Stimulated activated CD8-positive, alpha-beta memory T cell treated with anti-CD3 and anti-CD28 coated beads, Interleukin-4, amount 100 ng/mL, for 48 hours (primary cell): ENCODE results near the gene SLC17A4.

Experiments used
- DNase-seq: peaks from one replicate; pipeline ENCODE4 v3.0.0-alpha.2; 2020

SLC17A4 gene

DNA sequence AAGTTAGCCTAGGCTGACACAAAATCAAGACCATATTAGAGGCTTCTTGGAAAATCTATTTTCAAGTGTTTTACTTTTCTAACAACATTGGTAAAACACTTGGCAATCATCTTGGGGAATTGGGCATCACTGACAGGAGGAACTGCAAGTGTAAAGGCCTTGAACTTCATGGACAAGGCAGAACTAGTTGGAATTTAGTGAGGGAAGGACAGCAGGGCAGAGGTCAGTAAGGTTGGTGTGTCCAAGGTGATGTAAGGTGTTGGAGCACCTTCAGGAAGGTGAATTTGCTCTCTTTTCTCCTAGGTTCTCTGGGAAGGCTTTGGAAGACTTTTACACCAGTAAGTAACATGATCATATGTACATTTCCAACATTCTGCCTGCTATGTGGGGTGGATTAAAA is 1.5 kb upstream of the SLC17A4 start:
- no peak for DNase-seq

- DNase-seq: no peak
These were observed 941 bp downstream of the SLC17A4 start for GRCh38 chr6:25755483-25755882.

DNA sequence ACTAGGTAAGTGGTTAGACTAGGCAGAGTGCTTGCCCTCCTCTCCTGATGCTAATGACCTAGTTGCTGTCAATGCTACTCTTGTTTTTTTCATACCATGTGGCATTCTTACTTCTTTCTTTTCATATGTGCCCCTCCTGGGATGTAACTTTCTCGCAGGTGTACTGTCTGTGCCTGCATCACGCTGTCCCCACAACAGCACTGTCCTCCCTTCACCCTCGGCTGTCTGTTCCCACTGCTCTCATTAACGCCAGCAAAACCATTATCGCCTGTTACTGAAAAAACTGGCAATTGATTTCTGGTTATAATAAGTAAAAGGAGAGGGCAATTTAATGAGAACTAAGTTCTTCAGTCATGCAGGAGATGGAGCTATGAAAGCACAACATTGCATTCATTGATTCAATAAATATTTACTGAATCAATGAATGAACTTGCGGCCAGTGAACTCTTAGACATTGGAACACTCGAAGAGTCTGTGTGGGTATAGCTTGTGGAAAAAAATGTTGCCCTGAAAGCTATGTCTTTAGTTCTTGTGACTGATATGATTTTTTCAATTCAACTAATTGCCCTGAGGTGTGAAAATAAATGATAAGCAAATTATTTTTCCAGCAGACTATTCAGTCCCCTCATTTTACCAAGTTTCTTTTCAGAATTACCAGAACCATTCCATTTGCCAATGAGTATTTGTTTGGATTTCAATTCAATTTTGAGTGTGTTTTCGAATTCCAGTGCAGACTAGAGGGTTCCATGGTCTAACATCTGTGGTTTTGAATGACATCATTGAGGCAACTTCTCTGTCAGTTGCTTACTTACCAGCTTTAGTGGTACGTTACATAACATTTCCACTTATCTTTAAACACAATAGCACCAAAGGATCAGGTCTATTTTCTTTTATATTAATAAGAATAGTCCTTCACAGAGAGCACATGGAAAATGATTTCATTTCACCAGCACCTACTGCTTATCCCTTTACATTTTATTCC is 2.1 kb downstream of the SLC17A4 start:
- DNase-seq: no peak

DNA sequence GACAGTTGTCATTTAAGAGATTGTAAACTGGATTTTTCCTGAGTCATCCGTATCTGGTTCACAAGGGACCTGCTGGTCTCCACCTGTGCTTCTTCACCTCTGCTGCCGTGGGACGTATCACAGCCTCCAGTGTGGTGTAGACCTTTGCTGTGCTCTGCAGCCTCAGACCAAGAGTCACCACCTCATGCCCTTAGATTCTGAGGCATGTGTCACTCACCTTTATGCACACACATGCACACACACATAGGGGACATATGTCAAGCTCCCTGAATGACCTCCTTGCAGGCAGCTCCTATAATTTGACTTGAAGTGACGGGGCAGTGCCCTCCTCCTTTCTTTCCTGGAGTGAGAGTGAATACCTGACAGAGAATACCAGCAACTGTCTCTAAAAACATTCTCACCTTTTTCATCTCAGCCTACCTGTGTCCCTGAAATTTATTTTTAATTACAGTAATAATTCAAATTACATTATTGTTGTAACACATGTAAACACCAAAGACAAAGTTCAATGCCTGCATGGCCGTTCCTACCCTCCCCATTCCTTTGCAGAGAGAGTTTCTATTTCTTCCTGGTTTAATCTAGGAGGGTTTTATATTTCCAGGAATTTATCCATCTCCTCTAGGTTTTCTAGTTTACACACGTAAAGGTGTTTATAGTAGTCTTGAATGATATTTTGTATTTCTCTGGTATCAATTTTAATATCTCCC is 3.5 kb downstream of the SLC17A4 start:
- no peak for DNase-seq

GRCh38 chr6:25764611-25765010 is 10.1 kb downstream of the SLC17A4 start:
- no peak for DNase-seq

DNA sequence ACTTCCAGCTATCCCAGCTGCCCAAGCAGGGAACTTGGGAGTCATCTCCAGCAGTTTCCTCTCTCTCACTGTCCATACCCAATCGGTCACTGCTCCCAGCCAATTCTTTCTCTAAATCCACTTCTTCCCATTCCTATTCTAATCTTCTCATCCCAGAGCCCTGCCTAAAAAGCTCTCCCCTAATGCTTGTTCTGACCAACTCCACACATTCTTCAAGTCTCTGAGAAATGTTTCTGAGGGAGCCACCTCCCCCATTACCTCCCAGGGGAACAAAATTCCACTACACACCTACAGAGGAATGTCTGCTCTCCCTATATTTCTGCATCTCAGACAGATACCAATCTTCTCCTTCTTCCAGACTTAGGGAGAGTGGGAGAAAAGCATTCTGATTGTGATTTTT is 14.0 kb downstream of the SLC17A4 start:
- DNase-seq: no peak

- DNase-seq: no peak
These were observed 15.4 kb downstream of the SLC17A4 start for GRCh38 chr6:25769983-25770382.

- no peak for DNase-seq
These were observed 19.7 kb downstream of the SLC17A4 start for GRCh38 chr6:25774120-25774715.

- no peak for DNase-seq
These were observed 22.5 kb downstream of the SLC17A4 start for GRCh38 chr6:25777031-25777430.

- DNase-seq: no peak
These were observed 23.5 kb downstream of the SLC17A4 start for GRCh38 chr6:25777856-25778649.

DNA sequence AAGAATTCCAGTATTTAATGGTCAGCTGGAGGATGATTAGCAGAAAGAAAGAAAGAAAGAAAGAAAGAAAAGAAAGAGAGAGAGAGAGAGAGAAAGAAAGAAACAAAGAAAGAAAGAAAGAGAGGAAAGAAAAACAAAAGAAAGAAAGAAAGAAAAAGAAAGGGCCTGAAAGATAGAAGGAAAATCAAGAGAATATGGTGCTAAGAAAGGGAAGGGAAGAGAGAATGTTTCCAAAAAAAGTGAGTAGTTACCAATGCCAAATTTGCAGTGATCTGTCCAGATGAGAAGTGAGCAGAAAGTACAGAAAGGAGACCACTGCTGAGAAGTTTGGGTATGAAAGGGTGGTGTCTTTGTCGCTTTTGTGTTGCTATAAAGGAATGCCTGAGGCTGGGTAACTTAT is 26.6 kb downstream of the SLC17A4 start:
- DNase-seq: no peak

- no peak for DNase-seq
These were observed 32.9 kb downstream of the SLC17A4 start for GRCh38 chr6:25787428-25787827.

DNA sequence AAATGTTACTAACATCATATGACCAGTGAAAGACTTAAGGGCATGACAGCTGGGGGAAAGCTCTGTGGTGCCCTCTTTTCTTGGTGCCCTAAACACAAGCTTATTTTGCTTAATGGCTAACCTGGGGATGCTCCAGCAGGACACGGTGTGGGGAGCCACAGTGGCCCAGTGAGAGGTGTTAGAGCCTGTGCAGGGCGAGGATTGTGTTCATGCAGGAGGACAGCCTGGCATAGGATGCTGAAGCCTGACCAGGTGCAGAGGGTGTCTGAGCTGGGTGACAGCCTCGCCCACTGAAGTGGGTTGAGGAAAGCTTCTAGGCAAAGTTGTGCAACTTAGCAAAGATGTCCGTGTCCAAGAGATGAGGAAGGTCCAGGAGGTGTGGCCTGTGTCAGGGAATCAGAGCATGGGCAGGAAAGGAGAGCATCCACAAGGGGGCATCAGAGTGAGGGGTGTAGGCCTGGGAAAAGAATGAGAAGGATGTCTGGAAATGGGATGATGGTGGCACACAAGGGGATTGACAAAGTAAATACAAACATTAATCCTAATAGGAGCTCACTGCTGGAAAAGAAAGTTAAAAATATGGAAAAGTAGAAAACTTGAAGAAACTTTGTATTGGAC is 33.9 kb downstream of the SLC17A4 start:
- peak; percentile 59 for DNase-seq

DNA sequence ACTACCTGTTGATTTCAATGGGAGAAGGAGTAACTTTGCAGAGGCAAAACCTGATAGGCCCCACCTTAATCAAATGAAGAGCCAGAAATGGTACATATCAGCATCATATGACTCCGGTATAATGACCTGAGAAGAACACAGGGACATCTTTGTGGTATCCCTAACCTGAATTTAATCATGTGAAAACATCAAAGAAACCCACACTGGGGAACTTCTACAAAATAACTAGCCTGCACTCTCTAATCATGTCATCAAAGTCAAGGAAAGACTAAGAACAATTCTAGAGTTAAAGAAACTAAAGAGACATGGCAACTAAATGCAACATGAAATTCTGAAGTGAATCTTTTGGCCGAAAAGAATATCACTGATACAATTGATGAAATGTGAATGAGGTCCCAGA is 34.9 kb downstream of the SLC17A4 start:
- DNase-seq: no peak

DNA sequence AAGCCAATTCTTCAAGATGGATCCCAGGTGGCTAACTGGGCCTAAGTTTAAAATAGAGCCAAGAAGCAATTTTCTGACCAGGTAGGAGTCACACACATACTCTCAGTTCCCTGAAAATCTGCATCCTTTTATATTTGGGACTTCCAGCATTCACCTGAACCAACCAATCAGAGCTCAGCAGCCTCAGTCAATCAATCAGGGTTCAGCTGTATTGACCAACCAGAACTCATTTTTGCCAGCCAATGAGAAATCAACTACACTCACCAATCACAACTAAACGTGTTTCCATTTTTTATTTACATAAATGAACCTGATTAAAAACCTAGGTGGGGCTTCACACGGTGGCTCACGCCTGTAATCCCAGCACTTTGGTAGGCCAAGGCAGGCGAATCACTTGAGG is 37.5 kb downstream of the SLC17A4 start:
- DNase-seq: no peak

GRCh38 chr6:25793970-25794369 is 39.4 kb downstream of the SLC17A4 start:
- no peak for DNase-seq

DNA sequence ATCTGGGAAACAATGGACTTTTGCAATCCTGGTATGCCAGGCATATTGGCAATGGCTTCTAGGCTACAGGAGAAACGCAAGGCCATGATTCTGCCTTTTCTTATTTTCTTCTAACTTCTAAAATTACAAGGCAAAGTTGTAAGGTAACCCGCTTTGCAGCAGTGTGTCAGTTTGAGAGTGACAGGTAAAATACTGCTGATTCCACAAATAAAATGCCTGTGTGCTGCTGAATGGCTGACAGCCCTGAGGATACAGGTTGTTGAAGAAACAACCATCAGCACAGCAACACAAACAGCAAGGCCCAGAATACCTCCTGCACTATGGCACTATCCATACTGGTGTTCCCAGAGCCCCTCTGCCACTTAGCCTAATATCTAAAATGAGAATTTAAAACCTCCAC is 40.2 kb downstream of the SLC17A4 start:
- no peak for DNase-seq

GRCh38 chr6:25801436-25801835 is 46.9 kb downstream of the SLC17A4 start:
- DNase-seq: no peak

DNA sequence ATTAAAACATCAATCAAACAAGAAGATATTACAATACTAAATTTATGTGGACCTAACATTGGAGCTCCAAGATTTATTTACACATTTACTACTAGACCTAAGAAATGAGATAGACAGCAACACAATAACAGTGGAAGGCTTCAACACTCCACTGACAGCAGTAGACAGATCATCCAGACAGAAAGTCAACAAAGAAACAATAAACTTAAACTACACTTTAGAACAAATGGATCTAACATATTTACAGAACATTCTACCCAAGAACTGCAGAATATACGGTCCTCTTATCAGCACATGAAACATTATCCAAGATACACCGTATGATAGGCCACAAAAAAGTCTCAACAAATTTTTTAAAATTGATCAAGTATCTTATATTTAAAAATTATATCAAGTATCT is 50.3 kb downstream of the SLC17A4 start:
- no peak for DNase-seq

- DNase-seq: no peak
These were observed 60.7 kb downstream of the SLC17A4 start for GRCh38 chr6:25815194-25815593.

GRCh38 chr6:25816252-25816651 is 61.7 kb downstream of the SLC17A4 start:
- no peak for DNase-seq

DNA sequence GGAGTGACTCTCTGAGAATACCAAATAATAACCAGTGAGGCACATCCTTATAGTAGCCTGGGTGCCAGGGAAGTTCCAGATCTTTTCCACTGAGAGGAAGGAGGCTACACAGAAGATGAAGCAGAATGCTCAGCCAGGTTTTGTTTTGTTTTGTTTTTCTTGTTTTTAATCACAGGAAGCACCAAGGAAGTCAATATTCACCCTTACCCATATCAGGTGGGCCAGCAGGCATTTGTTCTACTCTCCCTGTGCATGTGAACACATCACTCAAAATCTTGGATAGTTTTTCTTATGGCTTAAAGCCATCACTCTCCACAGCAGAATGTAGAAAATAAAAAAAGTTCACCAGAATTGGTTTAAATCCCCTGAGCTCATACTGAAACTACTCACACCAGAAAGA is 66.8 kb downstream of the SLC17A4 start:
- no peak for DNase-seq
